Suprapubic skin (tissue), 4 donors: Measurements from ENCODE around the gene NUP50.

Experiments
- EP300 ChIP-seq: sonication (generic); formaldehyde crosslinking; IDR thresholded peaks from one replicate; pipeline ENCODE4 v1.6.1; 2017; ENCODE audit warnings: antibody characterized with exemption
- POLR2A ChIP-seq, 2 donors: fragments of 450-650 bp; IDR thresholded peaks; one replicate each; pipeline ENCODE4 v1.6.1; 2017; ENCODE audit warnings: antibody characterized with exemption in 2 of 2, mild to moderate bottlenecking in 2 of 2, moderate library complexity in 2 of 2
- POLR2AphosphoS5 ChIP-seq, 3 donors: sonication (generic); formaldehyde crosslinking; IDR thresholded peaks; one replicate each; pipeline ENCODE4 v1.6.1; 2017; ENCODE audit warnings: antibody characterized with exemption in 3 of 3
- TF ChIP-seq, protein P1 (sequence below), 2 donors: fragments of 200-600 bp in 1 of 2; fragments of 450-650 bp in 1 of 2; sonication (generic) in 1 of 2; IDR thresholded peaks; one replicate each; pipeline ENCODE4 v1.5.1; 2016 to 2019; ENCODE audit warnings: antibody characterized with exemption in 2 of 2, mild to moderate bottlenecking in 1 of 2, moderate library complexity in 1 of 2

DNA sequence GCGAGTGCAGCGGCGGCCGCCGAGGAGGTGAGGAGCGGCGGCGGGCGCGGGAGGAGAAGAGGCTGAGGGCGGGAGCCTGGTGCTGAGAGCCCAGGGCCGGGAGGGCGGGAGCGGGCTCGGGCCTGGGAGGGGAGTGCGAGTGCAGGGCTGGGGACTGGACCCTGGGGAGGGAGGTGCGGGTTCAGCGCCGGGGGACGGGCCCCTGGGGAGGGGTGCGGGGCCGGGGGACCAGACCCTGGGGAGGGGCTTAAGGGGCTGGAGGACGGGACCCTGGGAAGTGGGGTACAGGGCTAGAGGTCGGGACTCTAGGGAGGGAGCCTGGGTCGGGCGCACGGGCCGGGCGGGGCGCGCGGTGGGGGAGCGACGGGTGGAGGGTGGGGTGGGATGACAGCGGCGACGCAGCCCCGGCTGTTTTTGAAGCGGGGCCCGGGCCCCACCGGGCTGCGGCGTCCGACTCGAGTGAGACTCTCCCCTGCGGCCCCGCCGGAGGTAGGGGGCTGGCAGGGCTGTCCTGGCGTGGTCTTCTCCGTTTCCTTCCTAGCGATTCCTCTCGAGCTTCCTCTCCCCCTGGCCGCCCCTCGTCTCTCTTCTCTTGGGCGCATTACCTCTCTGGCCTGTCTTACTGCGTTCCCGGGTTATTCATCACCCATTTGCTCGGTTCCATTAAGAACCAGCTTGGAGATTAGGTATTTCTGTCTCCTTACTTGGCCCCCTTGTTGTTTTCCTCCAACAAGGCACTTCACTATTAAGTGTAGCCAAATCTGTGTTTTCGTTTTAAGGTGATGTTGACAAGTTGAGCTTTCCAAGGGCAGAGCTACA, 754 bp downstream of the NUP50 start:
- TF ChIP-seq POLR2A (IDR thresholded peaks at IDR 0.05) (no peak), POLR2AphosphoS5 (IDR thresholded peaks at IDR 0.05) (no peak), EP300 (no peak)
- TF ChIP-seq, protein P1, sequence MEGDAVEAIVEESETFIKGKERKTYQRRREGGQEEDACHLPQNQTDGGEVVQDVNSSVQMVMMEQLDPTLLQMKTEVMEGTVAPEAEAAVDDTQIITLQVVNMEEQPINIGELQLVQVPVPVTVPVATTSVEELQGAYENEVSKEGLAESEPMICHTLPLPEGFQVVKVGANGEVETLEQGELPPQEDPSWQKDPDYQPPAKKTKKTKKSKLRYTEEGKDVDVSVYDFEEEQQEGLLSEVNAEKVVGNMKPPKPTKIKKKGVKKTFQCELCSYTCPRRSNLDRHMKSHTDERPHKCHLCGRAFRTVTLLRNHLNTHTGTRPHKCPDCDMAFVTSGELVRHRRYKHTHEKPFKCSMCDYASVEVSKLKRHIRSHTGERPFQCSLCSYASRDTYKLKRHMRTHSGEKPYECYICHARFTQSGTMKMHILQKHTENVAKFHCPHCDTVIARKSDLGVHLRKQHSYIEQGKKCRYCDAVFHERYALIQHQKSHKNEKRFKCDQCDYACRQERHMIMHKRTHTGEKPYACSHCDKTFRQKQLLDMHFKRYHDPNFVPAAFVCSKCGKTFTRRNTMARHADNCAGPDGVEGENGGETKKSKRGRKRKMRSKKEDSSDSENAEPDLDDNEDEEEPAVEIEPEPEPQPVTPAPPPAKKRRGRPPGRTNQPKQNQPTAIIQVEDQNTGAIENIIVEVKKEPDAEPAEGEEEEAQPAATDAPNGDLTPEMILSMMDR (IDR thresholded peaks at IDR 0.05): no peak
